ENCODE results near the gene BICC1. TPM values are rescaled to one million over a fixed set of nuclear protein-coding genes. Genes with fewer than 3 reads are reported as not detected.

BICC1 gene
- total RNA-seq, 1 experiment from 2014 or later: 15.2 TPM

DNA sequence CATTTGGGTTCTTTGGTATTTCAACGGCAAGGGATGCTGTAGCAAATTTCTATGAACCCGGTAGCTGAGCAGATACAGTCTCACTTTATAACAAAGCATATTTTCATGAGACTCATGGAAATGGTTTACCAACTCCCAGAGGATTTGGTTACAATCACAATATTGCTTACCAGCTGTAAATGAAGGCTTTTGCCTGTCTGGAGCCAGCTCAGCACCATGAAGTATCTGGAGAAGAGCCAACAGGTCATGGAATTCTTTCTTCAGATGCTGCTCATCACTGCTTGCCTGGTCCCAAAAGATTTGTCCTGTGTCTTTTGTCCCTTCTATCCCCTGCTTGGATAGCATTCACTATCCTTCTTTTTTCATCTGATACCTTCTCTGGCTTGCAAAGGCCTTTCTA, 346.9 kb downstream of the BICC1 start:
- Histone ChIP-seq H3K27me3 (no peaks in the 10 kb centered on the region), H3K9me3 (0 out of 2 replicates have a peak, but pooled peaks cover 5% of the 10 kb centered on the region), H3K4me3 (no peak overlapping the region), H3K36me3 (no peaks in the 10 kb centered on the region)
- DNase-seq: no peak

DNA sequence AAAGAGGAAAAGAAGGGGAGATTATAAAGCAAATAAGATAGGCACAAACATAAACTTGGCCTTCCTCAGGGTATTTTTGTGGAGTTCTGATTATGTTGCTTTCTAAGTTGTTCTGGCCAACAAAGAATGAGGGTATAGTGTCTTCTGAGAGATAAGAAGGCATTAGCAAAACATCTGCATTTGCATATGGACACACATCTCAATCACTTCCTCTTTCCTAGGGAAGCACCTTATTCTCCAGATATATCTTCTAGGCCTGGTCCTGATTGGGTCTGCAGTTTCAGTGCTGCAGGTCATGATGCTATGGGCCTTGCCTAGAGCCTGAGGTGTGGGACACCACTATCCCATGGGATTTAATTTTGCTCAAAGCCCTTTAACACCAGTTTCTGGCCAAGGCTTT, 355.0 kb downstream of the BICC1 start:
- H3K27me3 ChIP-seq: no peaks in the 10 kb centered on the region
- H3K9me3 ChIP-seq: no peaks in the 10 kb centered on the region
- H3K4me3 ChIP-seq: no peak overlapping the region
- H3K36me3 ChIP-seq: no peaks in the 10 kb centered on the region
- DNase-seq: no peak

GRCh38 chr10:58868736-58869435, 356.2 kb downstream of the BICC1 start:
- no peaks in the 10 kb centered on the region for H3K9me3 ChIP-seq
- H3K4me3 ChIP-seq: no peak overlapping the region
- peak; percentile 31 for DNase-seq
- no peaks in the 10 kb centered on the region for H3K36me3 ChIP-seq
- H3K27me3 ChIP-seq: no peaks in the 10 kb centered on the region

DNA sequence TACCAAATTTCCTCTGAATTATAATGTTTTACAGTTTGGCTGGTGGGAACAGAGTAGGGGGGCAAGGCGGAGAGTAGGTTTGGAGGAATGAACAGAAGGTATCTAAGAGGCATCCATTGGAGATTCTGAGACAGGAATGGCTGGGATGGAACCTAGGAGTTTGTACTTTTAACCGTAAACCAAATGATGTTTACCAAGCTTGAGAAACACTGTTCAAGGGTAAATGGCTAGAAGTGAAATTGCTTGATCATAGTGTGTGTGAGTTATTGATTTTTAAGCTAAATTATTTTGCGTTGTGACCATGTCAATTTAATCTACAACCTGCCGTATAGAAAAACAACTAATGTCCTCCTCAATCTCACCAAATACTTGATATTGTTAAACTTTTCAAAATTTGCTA, 357.4 kb downstream of the BICC1 start:
- H3K36me3 ChIP-seq: no peaks in the 10 kb centered on the region
- no peaks in the 10 kb centered on the region for H3K27me3 ChIP-seq
- H3K9me3 ChIP-seq: no peaks in the 10 kb centered on the region
- no peak overlapping the region for H3K4me3 ChIP-seq
- DNase-seq: no peak

DNA sequence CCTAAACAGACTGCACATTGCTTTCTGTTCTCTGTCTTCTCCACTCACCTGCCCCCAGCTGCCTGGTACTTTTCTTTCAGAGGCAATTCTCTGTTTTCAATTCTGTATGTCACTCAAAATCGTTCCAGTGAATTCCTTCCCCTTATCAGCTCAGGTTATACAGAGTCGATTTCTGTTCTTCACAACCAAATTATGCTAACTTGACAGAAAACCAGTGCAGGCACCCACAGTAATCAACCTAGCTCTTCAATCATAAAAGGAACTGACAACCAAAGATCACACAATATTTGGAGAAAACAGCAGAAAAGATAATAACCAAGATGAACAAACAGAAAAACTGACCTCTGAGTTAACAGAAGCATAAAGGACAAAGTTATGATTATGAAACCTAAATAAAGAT, 360.5 kb downstream of the BICC1 start:
- no peaks in the 10 kb centered on the region for H3K9me3 ChIP-seq
- no peak for DNase-seq
- no peaks in the 10 kb centered on the region for H3K27me3 ChIP-seq
- H3K4me3 ChIP-seq: no peak overlapping the region
- no peaks in the 10 kb centered on the region for H3K36me3 ChIP-seq

Other genes starting within 250 kb of the BICC1 start
- gene IPMK, start 245.0 kb upstream of the BICC1 start, total RNA-seq (2014; rRNA removed; shearing (Covaris generic); ENCODE audit: low replicate concordance): 2.0 and 3.6 TPM in 2 replicates
- gene CISD1, start 243.7 kb upstream of the BICC1 start, total RNA-seq (2014; rRNA removed; shearing (Covaris generic); ENCODE audit: low replicate concordance): 56.9 and 77.5 TPM in 2 replicates
- 10.4 and 23.6 TPM in 2 replicates for gene UBE2D1, start 177.9 kb upstream of the BICC1 start, total RNA-seq (2014; rRNA removed; shearing (Covaris generic); ENCODE audit: low replicate concordance)
- 27.1 and 35.8 TPM in 2 replicates for gene TFAM, start 127.5 kb upstream of the BICC1 start, total RNA-seq (2014; rRNA removed; shearing (Covaris generic); ENCODE audit: low replicate concordance)

Measured in MG63 (cell line).